Stimulated activated CD8-positive, alpha-beta memory T cell treated with anti-CD3 and anti-CD28 coated beads, Interleukin-7, amount 100 ng/mL, for 1 hour (primary cell): ENCODE data around the gene MAP2K4.
"Not testable (repeated sequence)": the region's sequence is repeated elsewhere in the genome, so short reads cannot be mapped to it uniquely, and the experiment has no call there.

Experiments
- DNase-seq, 2 donors: peaks; one replicate each; pipeline ENCODE4 v3.0.0-alpha.2; 2020; ENCODE audit warnings: low read depth in 2 of 2

Gene MAP2K4

GRCh38 chr17:12140685-12141084, 120.0 kb downstream of the MAP2K4 start:
- DNase-seq: no peak

DNA sequence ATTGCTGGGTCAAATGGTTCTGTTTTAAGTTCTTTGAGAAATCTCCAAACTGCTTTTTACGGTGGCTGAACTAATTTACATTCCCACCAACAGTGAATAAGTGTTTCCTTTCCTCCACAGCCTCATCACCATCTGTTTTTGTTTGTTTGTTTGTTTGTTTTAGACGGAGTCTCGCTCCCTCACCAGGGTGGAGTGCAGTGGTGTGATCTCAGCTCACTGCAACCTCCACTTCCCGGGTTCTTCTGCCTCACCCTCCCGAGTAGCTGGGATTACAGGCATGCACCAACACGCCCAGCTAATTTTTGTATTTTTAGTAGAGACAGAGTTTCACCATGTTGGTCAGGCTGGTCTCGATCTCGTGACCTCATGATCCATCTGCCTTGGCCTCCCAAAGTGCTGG, 141.5 kb downstream of the MAP2K4 start:
- DNase-seq: not testable (repeated sequence)

DNA sequence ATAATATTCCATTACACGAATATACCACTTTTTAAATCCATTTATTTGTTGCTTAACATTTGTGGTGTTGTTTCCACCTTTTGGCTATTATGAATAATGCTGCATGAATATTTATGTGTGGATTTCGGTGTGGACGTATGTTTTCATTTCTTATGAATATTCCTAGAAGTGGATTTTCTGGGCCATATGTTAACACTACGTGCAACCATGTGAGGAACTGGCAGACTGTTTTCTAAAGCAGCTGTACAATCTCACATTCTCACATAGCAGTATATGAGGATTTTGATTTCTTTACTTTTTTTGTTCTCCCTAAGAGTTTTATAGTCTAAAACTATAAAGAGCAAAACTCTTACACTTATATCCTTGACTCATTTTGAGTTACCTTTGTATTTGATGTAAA, 143.4 kb downstream of the MAP2K4 start:
- DNase-seq: no peak

DNA sequence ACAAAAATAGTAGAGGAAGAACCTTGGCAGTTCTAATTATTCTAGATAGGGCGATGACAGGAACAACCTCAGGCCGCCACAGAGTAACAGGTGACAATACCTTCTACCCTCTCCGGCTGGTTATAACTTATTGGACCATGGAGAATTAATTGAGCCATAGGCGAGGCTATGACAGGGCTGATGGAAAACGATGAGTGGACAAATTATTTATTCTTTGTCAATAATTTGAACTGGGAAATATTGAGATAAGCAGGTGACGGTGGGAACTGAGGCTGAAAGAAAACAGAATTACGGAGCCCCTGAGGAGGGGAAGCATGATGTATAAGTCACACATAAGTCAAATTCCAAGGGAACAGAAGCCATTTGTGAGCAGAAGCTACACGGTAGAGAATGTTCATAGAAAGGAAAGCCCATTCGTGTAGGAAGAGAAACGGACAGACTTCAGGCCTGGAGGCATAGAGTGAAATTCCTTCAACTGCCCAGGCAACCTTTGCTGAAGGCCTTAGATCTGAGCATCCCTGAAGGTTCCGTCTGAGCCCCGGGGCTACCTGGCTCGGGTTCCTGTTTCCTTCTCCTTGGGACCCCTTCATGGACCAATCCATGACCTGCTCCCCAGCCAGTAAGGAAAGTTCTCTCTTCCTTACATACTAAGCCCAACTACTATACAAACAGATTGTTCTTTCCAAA, 158.1 kb downstream of the MAP2K4 start:
- no peak for DNase-seq

- no peak for DNase-seq
These were observed 160.1 kb downstream of the MAP2K4 start for GRCh38 chr17:12180644-12181261.

DNA sequence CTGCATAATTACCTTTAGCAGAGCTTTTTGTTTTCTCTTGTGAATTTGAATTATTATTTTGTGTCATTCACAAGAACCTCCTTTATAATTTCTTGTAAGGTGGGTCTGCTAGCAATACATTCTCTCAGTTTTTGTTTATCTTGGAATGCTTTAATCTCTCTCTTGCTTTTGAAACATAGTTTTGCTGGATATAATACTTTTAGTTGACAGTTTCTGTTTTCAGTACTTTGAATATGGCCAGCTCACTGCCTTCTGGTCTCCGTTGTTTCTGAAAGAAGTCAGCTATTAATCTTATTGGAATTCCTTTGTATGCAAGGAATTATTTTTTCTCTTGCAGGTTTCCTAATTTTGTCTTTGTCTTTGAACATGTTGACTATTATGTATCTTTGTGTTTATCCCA, 167.0 kb downstream of the MAP2K4 start:
- no peak for DNase-seq

- no peak for DNase-seq
These were observed 172.6 kb downstream of the MAP2K4 start for GRCh38 chr17:12193144-12193735.
